Measurements from ENCODE around the gene RTRAF. TPM values are rescaled to one million over a fixed set of nuclear protein-coding genes. Genes with fewer than 3 reads are reported as not detected.

The RTRAF gene
- total RNA-seq, 1 experiment from 2014 or later: 350 TPM

GRCh38 chr14:52049271-52049670, 59.9 kb downstream of the RTRAF start:
- Histone ChIP-seq H3K9me3 (ENCODE audit: control insufficient read depth, low read depth, low read length) (no peaks in the 10 kb centered on the region), H3K4me1 (ENCODE audit: insufficient read depth, low read length) (0 out of 2 replicates have a peak, but pooled peaks cover 3% of the 10 kb centered on the region), H2BK120ac (ENCODE audit: low read depth, low read length, poor library complexity, severe bottlenecking) (no peak overlapping the region), H3K27me3 (ENCODE audit: insufficient read depth, low read length) (no peaks in the 10 kb centered on the region), H3K79me1 (ENCODE audit: insufficient read depth, low read depth, low read length, poor library complexity, severe bottlenecking) (no peaks in the 10 kb centered on the region), H3K27ac (ENCODE audit: insufficient read length, low read depth, low read length) (no peak overlapping the region), H2BK5ac (ENCODE audit: insufficient read length, low read length) (no peak overlapping the region), H3K4me2 (ENCODE audit: insufficient read depth, insufficient read length, low read length) (no peak overlapping the region), H2BK15ac (ENCODE audit: low read depth, low read length) (no peak overlapping the region), H3K4ac (ENCODE audit: low read depth, low read length) (no peak overlapping the region), H3K23ac (ENCODE audit: insufficient read length, low read depth, low read length) (no peak overlapping the region), H3T11ph (ENCODE audit: low read length) (no peak overlapping the region), H2BK12ac (ENCODE audit: insufficient read length, low read depth, low read length) (no peak overlapping the region), H4K8ac (replicated peaks; ENCODE audit: insufficient read length, low read depth, low read length) (no peak overlapping the region), H4K20me1 (ENCODE audit: control insufficient read depth, insufficient read depth, insufficient read length) (no peaks in the 10 kb centered on the region), H4K5ac (ENCODE audit: insufficient read length, low read depth, low read length) (no peak overlapping the region), H2BK20ac (ENCODE audit: low read depth, low read length, poor library complexity, severe bottlenecking) (no peak overlapping the region), H4K91ac (ENCODE audit: insufficient read length, low read depth, low read length) (no peak overlapping the region), H3K23me2 (ENCODE audit: insufficient read length, low read depth, low read length, poor library complexity, severe bottlenecking) (no peaks in the 10 kb centered on the region), H3K9ac (ENCODE audit: extremely low read depth, insufficient read length, low read length) (no peak overlapping the region), H3K14ac (ENCODE audit: insufficient read depth, low read length) (no peak overlapping the region), H2AK5ac (ENCODE audit: insufficient read length, low read length) (no peak overlapping the region), H3K18ac (ENCODE audit: insufficient read length, low read depth, low read length) (no peak overlapping the region), H3K79me2 (ENCODE audit: insufficient read depth, low read length) (no peaks in the 10 kb centered on the region), H3K56ac (ENCODE audit: insufficient read length, low read depth, low read length) (no peak overlapping the region), H2AFZ (ENCODE audit: low read length) (no peak overlapping the region)
- H3K9me3 Mint-ChIP-seq: no peaks in the 10 kb centered on the region
- H3K4me1 Mint-ChIP-seq: peaks cover 13 to 16% of the 10 kb centered on the region in 2 experiments
- peak overlapping the region in 1 of 3 experiments; percentile 19; a peak in 1 of 7 replicates for H3K27ac Mint-ChIP-seq
- no CpG with 5 or more reads among the region's 5 CpGs for WGBS (ENCODE audit: extremely low coverage, insufficient read length, low lambda C conversion rate)
- DNase-seq: no peak
- no peaks in the 10 kb centered on the region for H3K36me3 Mint-ChIP-seq (ENCODE audit: insufficient read depth in 1 of 3, low read depth in 3 of 3)
- TF ChIP-seq CTCF (conservative IDR thresholded peaks at IDR 0.05): no peak
- H3K4me3 Mint-ChIP-seq: no peak overlapping the region
- H3K27me3 Mint-ChIP-seq (ENCODE audit: low read depth): peaks cover 4% of the 10 kb centered on the region; the same call in 1 of the 2 replicates
